Panc1 (cell line): Measurements from ENCODE around the gene MBNL2. TPM values are rescaled to one million over a fixed set of nuclear protein-coding genes. Genes with fewer than 3 reads are reported as not detected.

ENCODE experiments used
- ATAC-seq: fragments of 200-7000 bp; cut with Tn5 transposase; 2 replicates; pipeline ENCODE4 v1.9.1; 2020; ENCODE audit warnings: mild to moderate bottlenecking, moderate library complexity
- BruUV-seq: library from RNA; stranded (reverse); fragments of 400-500 nt; replicated peaks from 2 replicates; lab custom pipeline; 2021; lab: Mats Ljungman, UMichigan
- CTCF ChIA-PET: fragments of 300-600 bp; sonication (Branson Sonifier 250); formaldehyde crosslinking; loops from one replicate; lab custom pipeline; 2022; ENCODE audit warnings: antibody characterized with exemption; lab: Charles Lee
- POLR2A ChIA-PET: fragments of 300-600 bp; sonication (Branson Sonifier 250); formaldehyde crosslinking; loops from one replicate; lab custom pipeline; 2022; ENCODE audit warnings: antibody characterized with exemption; lab: Charles Lee
- DNase-seq: peaks from one replicate; pipeline ENCODE4 v3.0.0-alpha.2; 2010; ENCODE audit warnings: low read depth, low spot score
- H3K27ac ChIP-seq: 2 replicates; pipeline ENCODE4 v1.5.1; 2011; ENCODE audit warnings: mild to moderate bottlenecking, low read length, inconsistent platforms
- H3K27me3 ChIP-seq: fragments of 200-500 bp; sonication (Bioruptor generic); 2 replicates; pipeline ENCODE4 v1.6.0; 2014; ENCODE audit warnings: low read length, inconsistent platforms; ENCODE audit not compliant: control insufficient read depth, insufficient read depth
- H3K36me3 ChIP-seq: fragments of 200-500 bp; sonication (Bioruptor generic); 2 replicates; pipeline ENCODE4 v1.5.1; 2014; ENCODE audit warnings: inconsistent platforms, mild to moderate bottlenecking, low read length, moderate library complexity; ENCODE audit not compliant: control insufficient read depth, insufficient read depth
- H3K4me1 ChIP-seq: 2 replicates; pipeline ENCODE4 v1.5.1; 2011; ENCODE audit warnings: inconsistent platforms, mild to moderate bottlenecking, low read length, moderate library complexity; ENCODE audit not compliant: control insufficient read depth, insufficient read depth
- H3K4me3 ChIP-seq, 2 experiments: 2 replicates each; pipeline ENCODE4 v1.5.1; 2011 to 2012; ENCODE audit warnings: low read depth in 2 of 2, low read length in 2 of 2, mild to moderate bottlenecking in 2 of 2, inconsistent platforms in 1 of 2, moderate library complexity in 1 of 2
- H3K9me3 ChIP-seq: fragments of 200-500 bp; sonication (Bioruptor generic); 2 replicates; pipeline ENCODE4 v1.5.1; 2014; ENCODE audit warnings: low read depth, mild to moderate bottlenecking, inconsistent platforms, low read length, moderate library complexity; ENCODE audit not compliant: control insufficient read depth, insufficient read depth
- CTCF ChIP-seq: fragments of 450-650 bp; IDR thresholded peaks from 2 replicates; pipeline ENCODE4 v1.5.1; 2017; ENCODE audit warnings: mild to moderate bottlenecking
- POLR2AphosphoS5 ChIP-seq: IDR thresholded peaks from 2 replicates; pipeline ENCODE4 v1.6.1; 2012; ENCODE audit warnings: mild to moderate bottlenecking, low read depth, low read length, moderate library complexity
- REST ChIP-seq, 2 experiments: IDR thresholded peaks; 2 replicates each; pipeline ENCODE4 v1.6.1; 2011 to 2012; ENCODE audit warnings: low read depth in 2 of 2, control low read depth in 1 of 2, low read length in 1 of 2, mild to moderate bottlenecking in 1 of 2, moderate library complexity in 1 of 2; ENCODE audit not compliant: insufficient read depth in 1 of 2
- SIN3A ChIP-seq: IDR thresholded peaks from 2 replicates; pipeline ENCODE4 v1.6.1; 2012; ENCODE audit warnings: low read depth, mild to moderate bottlenecking, low read length, moderate library complexity, borderline replicate concordance; ENCODE audit not compliant: insufficient read depth
- TCF7L2 ChIP-seq: IDR thresholded peaks from 2 replicates; pipeline ENCODE4 v1.6.1; 2011; ENCODE audit warnings: mild to moderate bottlenecking, low read depth, low read length, inconsistent platforms
- in situ Hi-C: cut with HindIII; loops from 2 replicates; pipeline ENCODE4 v1.10.0; 2016; ENCODE audit warnings: low sequenced_read_pairs, low pct_unique_long_range_greater_than_20kb
- intact Hi-C: fragments of 100-400 bp; cut with micrococcal nuclease; formaldehyde crosslinking; loops from one replicate; pipeline ENCODE4 v1.10.0; 2022; ENCODE audit not compliant: unreplicated experiment
- total RNA-seq: library from RNA; stranded (reverse); gene quantifications from one replicate; pipeline ENCODE4 v1.2.1, GENCODE V29; 2021; ENCODE audit not compliant: unreplicated experiment

Gene MBNL2
- total RNA-seq, 1 experiment from 2014 or later = 103 TPM

- TF ChIP-seq TCF7L2 (no peak), REST (IDR thresholded peaks at IDR 0.05; ENCODE audit: insufficient read depth in 1 of 2, low read depth in 2 of 2, low read length in 1 of 2) (no peak), SIN3A (no peak), CTCF (no peak), POLR2AphosphoS5 (no peak)
- CTCF ChIA-PET = no interaction called here
- no peaks in the 10 kb centered on the region for H3K27me3 ChIP-seq
- H3K9me3 ChIP-seq = no peaks in the 10 kb centered on the region
- intact Hi-C loops = no loop called here
- H3K4me1 ChIP-seq = peaks cover 73% of the 10 kb centered on the region
- in situ Hi-C loops = no loop called here
- H3K4me3 ChIP-seq = no peak overlapping the region
- no peak for ATAC-seq
- DNase-seq = no peak
- no peaks in the 10 kb centered on the region; the same call in 1 of the 2 replicates for H3K36me3 ChIP-seq
- POLR2A ChIA-PET = interaction anchor here (0.7 kb wide), 1 partner anchor 50 kb away, joined by 3 read pairs; no protein-coding TSS in a partner anchor
- TSS peak; percentile 10 for BruUV-seq
- H3K27ac ChIP-seq = peak overlapping the region; percentile 99
Measured at GRCh38 chr13:97289514-97290298, 67.6 kb downstream of the MBNL2 start.

GRCh38 chr13:97295283-97296182, 73.4 kb downstream of the MBNL2 start:
- ChIA-PET CTCF (no interaction called here), POLR2A (interaction anchor here (0.6 to 0.7 kb wide), 2 partner anchors 12 to 25 kb away, joined by 3 read pairs; no protein-coding TSS in a partner anchor)
- H3K27ac ChIP-seq = peak overlapping the region; percentile 100
- DNase-seq (no peak), ATAC-seq (peak; percentile 63)
- no peak overlapping the region for H3K4me3 ChIP-seq
- in situ Hi-C loops (no loop called here), intact Hi-C loops (no loop called here)
- peaks cover 2% of the 10 kb centered on the region; the same call in 1 of the 2 replicates for H3K36me3 ChIP-seq
- H3K9me3 ChIP-seq = no peaks in the 10 kb centered on the region
- no peaks in the 10 kb centered on the region for H3K27me3 ChIP-seq
- no peak for TF ChIP-seq CTCF
- TF ChIP-seq REST (IDR thresholded peaks at IDR 0.05; ENCODE audit: insufficient read depth in 1 of 2, low read depth in 2 of 2, low read length in 1 of 2) = no peak
- TF ChIP-seq SIN3A = no peak
- no peak; the same call in 1 of the 2 replicates for TF ChIP-seq POLR2AphosphoS5
- no peak for TF ChIP-seq TCF7L2
- BruUV-seq = TSS peak; percentile 1
- peaks cover 68% of the 10 kb centered on the region for H3K4me1 ChIP-seq
